Measurements from ENCODE around the gene SRRM2.
"Not testable (repeated sequence)": the region's sequence is repeated elsewhere in the genome, so short reads cannot be mapped to it uniquely, and the experiment has no call there.

SRRM2 gene

DNA sequence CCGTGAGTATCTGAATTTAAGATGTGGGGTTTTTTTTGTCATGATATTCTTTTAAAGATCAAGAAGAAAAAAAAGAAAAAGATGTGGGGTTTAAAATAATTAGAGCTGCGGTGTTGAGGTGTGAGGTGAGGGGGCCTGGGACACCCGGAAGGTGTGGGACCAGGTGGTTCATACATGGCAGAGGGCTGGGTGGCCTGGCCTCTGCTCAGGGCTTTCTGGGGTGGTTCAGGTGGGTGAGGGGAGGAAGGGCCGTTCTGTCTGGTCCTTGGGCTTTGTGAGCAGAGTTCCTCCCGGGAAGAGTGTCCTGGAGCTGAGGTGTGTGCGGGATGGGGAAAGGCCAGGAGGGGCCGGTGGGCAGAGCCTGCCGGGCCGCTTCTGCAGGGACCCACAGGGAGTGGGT lies 37.4 kb upstream of the SRRM2 start:
- no peak for DNase-seq (ENCODE audit: low read depth, low spot score)

DNA sequence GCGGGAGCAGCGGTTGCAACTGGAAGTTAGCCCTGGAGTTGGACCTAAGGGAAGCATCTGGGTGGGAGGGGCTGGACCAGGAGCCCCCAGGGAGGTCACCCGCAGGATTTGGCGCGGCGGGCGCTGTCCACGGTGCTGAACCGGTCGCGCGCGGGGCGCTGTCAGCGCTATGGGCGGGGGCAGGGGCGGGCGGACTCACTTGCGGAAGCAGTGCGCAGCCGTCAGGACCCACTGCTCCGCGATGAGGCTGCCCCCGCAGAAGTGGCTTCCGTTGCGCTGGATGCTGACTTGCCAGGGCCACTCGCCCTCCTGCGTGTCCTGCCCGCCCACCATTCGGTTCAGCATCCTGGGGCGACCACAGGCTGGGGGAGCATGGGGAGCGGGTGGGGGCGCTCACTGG lies 36.9 kb upstream of the SRRM2 start:
- peak; percentile 62 for DNase-seq (ENCODE audit: low read depth, low spot score)

DNA sequence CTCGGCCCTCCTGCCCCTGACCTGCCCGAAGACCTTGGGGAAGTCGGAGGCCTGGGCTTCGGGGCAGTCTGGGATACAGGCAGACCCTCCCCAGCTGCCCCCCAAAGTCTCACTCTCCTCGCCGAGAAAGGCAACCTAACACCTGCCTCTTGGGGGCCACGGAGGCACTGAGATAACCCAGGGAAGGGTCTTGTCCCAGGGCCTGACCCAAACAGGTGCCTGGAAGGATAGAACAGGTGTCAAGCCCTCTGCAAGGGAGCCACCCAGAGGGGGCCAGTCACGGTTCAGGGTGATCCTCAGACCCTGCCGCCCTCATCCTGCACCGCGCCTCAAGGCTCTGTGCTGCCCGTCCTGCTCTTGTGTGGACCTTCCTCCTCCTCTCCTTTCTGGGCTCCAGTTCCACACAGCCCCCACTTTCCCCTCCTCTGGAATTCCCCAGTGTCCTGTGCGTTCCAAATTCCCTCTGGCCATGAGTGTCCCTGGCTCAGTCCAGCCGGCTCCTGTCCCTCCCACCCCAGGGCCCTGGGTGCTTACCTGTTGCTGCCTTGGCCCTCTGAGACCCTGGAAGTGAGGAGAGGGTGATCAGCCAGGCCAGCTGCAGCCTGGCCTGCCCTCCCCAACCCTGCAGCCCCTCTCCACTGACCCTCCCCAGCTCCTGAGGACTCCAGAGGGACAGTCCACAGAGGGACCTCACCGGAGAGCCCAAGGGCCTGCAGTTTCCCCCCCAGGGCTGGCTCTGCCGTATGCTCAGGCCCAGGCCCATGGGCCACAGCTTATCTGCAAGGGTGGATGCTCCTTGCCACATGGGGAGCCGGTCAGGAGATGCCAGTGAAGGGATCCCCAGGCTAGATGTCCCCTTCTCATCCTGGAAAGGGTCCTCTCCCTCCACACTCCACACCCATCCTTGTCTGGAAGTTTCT lies 36.2 kb upstream of the SRRM2 start:
- no peak for DNase-seq (ENCODE audit: low read depth, low spot score)

DNA sequence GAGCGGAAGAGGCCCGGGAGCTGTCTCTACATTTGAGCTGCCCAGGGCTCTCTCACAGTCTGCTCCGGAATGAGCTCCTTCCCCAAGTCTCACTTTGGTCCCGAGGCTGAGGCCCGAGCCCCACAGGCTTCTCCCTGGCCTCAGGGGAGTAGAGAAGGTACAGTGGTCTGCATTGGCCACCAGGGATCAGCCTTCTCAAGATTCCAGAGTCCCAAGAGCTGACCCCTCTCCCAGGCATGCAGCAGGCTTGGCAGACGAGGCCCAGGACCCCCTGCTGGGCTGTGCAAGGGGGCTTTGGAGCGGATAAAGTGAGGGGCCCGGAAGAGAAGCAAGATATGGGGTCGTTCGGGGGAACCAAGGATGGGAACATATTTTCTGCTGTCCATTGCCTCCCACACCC lies 35.5 kb upstream of the SRRM2 start:
- DNase-seq (ENCODE audit: low read depth, low spot score): no peak

DNA sequence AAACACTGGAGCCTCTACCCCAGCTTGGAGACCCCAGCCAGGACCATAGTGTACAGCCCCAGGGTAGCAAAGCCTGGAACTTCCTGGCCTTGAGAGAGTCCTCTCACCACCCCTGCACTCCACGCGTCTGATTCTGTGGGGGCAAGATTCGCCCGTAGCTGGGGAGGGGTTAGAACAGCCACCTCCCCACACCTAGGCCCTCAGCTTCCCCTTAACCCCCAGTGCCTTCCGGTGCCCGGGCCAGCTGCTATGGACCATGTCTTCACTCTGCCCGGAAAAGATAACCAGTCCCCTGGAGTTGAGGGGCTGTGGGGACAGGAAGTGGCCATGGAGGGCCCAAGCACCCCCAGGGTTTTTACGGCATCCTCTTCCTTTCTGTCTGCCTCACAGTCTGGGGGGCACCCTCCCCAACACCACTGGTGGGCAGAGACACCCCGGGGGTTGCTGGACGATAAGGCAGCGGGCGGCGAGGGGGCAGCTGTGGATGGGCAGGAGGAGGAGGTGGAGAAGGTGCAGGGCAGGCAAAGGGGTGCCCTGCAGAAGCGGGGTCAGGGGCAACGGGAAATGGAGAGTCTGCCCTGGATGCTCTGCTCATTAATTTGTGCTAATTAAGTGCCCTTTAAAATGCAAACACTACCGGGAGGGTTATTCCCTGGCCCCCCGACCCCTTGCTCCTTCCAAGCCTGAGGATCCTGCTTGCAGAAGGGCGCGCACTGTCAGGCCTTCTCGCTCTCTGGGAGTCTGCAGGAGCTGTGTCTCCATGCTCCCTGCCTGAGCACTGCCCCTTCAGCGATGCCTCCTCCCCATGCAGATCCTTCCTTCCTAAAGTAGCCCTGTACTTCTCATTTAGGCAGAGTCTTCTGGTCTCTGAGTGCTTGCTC lies 34.8 kb upstream of the SRRM2 start:
- DNase-seq (ENCODE audit: low read depth, low spot score): no peak

DNA sequence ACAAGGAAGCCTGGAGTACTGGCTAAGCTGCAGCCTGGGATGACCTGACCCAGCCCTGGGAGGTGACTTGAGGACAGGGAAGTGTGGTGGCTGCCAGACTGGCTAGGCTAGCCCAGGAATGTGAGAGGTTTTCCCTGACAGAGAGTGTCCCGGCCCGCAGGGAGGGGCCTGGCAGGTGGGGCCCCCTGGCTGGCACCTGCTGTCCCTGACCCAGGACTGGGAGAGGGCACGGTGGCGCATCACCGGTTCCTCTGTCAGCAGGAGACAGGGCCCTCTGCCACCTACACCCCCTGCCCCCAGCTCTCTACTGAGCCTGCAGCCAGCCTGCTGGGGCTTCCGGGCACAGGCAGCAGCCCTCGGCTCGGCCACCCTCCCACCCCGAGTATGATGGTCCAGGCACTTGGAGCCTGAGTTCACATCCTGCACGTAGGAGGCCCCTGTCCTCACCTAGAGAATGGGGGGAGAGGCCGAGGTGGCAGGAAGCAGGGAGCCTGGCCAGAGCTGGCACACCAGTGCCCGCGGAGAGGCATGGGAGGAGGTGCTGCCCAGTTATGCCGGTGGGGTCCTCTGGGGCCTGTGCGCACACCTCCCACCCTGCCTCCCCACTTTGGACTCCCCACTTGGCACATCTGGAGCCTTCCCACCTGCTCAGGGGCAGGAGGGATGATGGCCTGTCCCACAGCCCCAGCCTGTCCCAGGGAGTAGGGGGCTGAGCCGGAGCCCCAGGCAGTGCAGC lies 32.9 kb upstream of the SRRM2 start:
- DNase-seq (ENCODE audit: low read depth, low spot score): no peak

DNA sequence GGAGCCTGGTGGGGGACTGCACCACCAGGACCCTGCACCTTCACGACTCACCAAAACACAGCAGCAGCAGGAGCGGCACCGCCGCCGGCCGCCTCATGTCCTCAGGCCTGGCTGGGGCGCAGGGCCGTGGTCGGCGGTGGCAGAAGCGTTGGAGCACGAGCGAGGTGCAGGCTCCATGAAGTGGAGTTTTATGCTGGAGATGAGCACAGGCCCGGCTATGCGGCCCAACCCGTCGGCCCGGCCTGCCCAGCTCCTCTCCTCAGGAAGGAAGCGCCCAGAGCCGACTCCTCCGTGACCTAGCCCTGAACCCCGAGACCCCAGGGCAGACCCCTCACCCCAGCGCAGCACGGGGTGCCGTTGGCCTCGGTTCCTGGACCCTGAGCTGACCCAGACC lies 32.4 kb upstream of the SRRM2 start, which contains the start of gene PRSS27:
TSS of gene PRSS27 (minus strand) at position 161 of the 394 bp plus-strand sequence. CDS start at position 97, 64 bp downstream.
- DNase-seq (ENCODE audit: low read depth, low spot score): no peak

DNA sequence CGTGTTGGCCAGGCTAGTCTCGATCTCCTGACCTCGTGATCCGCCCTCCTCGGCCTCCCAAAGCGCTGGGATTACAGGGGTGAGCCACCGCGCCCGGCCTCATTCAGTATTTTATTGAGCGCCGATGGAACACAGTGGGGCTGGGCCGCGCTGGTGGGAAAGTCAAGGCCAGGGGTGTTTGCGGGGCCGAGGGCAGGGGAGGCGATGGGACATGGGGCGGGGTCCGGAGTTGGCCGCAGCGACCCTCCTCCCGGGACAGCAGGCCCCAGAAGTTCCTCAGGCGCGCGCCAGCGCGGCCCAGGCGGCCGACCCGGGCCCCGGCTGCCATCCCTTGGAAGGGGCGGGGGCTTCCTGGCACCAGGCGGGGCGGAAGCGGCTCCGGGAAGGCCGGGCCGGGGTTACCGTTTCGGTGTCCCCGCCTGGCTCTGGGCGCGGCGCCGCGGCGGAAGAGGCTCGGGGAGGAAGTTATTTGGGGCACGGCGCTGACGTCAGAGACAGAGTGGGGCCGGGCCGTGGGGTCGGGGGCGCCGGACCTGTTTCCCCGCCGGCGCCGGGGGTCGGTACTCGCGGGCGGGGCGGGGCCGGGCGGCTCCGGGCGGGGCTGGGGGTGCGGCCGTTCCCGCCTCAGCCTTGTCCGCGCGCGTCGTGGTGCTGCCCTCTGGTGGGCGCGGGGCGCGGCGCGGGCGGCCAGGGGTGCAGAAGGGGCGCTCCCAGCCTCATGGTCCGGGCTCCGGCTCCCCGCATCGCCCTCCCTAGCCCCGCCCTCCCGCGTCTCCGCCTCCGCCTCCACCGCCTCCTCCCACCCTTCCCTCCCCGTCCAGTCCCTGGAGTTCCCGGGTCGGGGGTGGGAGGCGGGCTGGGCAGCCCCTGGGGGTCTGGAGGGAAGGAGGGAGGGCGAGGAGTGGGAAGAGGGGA lies 31.5 kb upstream of the SRRM2 start:
- DNase-seq (ENCODE audit: low read depth, low spot score): peak; percentile 80

DNA sequence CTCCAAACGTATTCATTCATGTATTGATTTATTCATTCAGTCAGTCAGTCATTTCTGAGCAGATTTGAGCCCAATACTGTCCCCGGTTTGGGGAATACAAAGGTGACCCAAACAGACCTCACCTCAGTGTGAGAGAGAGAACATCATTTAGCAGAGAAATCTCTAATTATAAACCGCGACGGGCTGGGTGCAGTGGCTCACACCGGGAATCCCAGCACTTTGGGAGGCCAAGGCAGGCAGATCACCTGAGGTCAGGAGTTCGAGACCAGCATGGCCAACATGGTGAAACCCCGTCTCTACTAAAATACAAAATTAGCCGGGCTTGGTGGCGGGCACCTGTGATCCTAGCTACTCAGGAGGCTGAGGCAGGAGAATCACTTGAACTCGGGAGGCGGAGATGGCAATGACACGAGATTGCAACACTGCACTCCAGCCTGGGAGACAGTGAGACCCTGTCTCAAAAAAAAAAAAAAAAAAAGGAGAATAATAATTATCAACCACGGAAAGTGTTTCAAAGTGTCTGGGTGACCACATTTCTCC lies 30.7 kb upstream of the SRRM2 start:
- DNase-seq (ENCODE audit: low read depth, low spot score): not testable (repeated sequence)

DNA sequence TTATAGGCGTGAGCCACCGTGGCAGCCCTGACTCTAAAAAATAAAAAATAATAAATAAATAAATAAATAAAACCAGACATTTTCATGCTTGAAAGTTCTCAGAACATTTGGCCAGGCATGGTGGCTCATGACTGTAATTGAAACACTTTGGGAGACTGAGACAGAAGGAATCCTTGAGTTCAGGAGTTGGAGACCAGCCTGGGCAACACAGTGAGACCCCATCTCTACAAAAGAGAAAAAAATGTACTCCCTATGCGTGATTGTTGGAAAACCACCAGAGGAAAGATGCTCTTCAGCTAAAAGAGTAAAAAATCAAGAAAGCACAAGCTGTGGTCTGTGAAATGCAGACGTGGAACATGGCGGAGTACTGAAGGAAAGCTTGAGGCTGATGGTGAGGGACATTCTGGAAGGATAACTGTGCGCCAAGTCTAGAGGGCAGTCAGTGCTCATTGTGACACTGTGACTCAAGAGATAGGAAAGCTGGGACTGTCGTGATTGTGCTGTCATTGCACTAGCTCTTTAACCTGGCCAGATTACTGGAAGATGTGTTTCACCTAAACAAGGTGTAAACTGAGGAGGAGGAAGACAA lies 28.3 kb upstream of the SRRM2 start:
- no peak for DNase-seq (ENCODE audit: low read depth, low spot score)

DNA sequence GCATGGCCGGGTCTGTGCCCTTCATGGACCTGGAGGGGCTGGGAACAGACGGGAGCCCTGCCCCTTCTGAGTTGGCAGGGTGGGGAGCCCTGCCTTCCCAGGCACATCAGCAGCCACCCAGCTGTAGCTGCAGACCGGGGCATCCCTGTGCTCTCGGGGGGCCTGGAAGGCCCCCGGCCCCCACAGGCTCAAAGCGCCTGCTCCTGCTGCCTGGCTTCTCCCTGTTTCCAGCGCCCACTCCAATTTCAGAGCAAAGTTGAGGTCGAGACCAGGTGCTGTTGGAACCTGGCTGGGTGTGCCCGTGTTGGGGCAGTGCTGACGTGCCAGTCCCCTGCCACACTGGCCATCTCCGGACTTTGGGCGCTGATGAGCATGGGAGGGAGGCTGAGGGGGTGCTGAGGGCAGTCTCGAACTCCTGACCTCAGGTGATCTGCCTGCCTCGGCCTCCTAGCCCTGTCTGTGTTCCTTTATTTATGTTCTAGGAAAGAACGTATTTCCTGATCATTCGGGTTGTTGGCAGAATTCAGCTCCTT lies 27.6 kb upstream of the SRRM2 start:
- no peak for DNase-seq (ENCODE audit: low read depth, low spot score)

DNA sequence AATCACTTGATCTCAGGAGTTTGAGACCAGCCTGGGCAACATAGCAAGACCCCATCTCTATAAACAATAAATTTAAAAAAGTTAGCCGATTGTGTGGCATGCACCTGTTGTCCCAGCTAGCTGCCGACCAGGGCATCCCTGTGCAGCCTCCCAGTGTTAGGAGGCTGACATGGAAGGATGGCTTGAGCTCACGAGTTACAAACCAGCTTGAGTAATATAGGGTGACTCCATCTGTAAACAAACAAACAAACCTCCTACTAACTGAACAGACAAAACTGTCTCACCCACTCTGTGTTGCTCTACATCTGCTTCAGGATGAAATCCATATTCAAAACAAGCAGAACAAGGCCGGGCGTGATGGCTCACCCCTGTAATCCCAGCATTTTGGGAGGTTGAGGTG lies 25.5 kb upstream of the SRRM2 start:
- DNase-seq (ENCODE audit: low read depth, low spot score): no peak

DNA sequence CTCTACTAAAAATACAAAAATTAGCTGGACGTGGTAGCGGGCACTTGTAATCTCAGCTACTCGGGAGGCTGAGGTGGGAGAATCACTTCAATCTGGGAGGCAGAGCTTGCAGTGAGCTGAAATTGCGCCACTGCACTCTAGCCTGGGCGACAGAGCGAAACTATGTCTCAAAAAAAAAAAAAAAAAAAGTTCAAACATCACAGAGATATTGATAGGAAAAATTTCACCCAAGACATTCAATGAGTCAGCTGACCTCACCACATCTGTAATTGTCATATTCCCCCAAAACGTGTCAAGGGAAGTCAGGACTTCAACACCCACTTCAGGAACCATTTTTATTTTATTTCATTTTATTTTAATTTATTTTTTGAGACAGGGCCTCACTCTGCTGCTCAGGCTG lies 24.4 kb upstream of the SRRM2 start:
- DNase-seq (ENCODE audit: low read depth, low spot score): no peak

DNA sequence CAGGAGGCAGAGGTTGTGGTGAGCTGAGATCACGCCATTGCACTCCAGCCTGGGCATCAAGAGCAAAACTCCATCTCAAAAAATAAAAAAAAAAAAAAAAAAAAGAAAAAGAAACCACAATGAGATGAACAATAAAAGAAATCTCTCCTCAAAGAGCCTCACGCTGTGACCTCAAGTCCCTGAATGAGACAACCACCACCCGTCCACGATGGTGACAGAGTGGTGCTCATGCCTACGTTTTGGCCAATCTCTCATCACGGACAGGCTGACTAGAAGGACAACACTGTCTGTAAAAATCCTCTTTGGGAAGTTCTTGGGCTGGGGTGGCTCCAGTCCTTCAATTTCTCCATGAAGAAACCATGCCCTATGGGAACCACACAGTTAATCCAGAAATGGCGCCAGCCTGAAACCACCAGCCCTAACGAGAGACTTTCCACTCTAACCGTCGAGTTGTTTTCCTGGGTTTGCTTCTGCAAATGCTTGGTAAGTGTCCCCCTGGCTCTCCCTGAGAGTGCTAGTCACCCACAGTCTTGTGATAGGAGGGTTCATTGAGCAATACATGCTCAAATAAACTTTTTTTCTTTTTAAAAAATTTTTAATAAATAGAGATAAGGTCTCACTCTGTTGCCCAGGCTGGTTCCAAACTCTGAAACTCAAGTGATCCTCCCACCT lies 17.5 kb upstream of the SRRM2 start:
- no peak for DNase-seq (ENCODE audit: low read depth, low spot score)

DNA sequence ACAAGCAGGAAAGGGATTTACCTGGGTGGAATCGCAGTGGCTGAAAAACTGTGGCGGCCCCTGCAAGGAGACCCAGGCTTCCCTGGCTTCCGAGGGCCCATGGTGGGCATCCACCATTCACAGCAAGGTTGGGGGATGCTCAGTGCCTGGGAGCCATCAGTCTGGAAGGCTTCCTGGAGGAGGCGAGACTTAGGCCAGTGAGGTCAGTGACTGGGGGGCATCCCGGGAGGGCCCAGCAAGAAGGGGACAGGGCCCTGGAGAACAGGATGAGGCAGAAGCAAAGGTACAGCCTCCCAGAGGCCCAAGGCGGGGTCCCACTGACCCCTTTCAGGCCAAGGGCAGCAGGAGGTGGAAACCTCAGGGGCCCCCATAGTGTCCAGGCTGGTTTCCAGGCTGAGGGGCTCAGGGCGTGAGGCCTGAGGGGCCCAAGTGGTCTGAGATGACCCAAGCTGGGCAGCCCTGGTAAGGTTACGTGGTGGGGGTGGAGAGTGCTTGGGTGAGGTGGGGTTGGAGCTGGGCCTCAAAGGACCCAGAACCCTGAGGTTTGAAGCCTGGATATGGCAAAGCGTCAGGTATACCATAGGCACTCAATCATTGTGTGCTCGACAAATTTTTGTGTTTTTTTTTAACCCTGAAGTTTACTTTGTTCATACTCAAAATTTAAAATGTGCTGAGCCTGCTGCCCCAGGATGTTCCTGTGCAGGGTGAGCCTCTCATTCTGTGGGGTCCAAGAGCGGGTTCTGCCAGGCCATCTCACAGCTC lies 15.8 kb upstream of the SRRM2 start:
- DNase-seq (ENCODE audit: low read depth, low spot score): no peak

DNA sequence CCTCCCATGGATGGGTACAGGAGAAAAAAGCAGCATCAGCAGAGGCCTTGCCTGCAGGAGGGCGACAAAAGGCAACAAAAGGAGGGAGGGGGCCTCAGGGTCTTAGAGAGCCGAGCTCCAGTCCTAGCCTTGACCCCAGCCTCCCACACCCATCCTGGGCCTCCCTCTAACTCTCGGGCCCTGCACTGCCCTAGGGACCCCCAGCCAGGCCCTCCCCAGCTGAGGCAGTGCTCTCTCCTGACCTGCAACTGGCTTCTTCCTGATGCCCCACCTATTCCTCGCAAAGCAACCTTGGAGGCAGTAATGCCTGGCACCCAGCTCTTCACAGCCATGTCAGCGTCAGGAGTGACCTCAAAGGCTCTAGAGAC lies 15.2 kb upstream of the SRRM2 start:
- no peak for DNase-seq (ENCODE audit: low read depth, low spot score)

DNA sequence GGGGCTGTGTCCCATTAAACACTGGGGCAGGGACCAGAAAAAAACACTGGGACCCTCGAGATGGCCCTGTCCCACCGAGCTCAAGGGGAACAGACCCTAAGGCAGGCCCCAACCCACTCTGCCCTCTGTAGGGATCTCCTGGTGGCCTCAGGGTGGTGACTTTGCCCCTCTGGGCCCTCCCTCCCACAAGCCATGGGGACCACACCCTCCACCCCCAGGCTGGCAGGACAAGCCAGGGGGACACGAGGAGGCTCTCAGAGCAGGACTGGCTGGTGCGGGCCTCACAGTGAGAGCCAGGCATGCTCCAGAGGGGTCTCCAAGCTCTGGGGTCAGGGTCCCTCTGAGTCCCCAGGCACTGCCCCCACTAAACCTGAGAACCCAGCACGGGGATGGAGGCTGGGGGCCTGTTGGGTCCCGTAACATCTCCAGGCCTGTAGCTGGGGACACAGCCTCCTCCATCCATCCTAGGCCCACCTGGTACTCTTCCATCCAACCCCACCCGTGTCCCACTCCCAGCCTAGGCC lies 14.5 kb upstream of the SRRM2 start:
- DNase-seq (ENCODE audit: low read depth, low spot score): no peak

DNA sequence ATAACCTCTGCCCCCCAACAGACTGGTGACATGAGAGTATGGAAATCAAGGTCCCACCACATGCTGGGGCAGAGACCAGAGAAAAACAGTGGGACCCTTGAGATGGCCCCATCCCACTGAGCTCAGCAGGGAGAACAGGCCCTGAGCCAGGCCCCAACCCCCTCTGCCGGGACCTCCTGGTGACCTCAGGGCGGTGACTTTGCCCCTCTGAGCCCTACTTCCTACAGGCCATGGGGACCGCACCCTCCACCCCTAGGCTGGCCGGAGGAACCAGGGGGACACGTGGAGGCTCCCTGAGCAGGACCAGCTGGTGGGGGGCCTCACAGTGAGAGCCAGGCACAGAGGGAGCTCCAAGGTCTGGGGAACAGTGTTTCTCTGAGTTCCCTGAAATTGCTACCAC lies 13.8 kb upstream of the SRRM2 start:
- DNase-seq (ENCODE audit: low read depth, low spot score): no peak

Data from activated naive CD8-positive, alpha-beta T cell treated with anti-CD3 and anti-CD28 coated beads, Interleukin-2, amount 50 U/mL, for 16 hours (primary cell).